Hypothalamus (tissue), 51 donors: ENCODE results near the gene SHLD3.
"Not testable (repeated sequence)": the region's sequence is repeated elsewhere in the genome, so short reads cannot be mapped to it uniquely, and the experiment has no call there.

Source experiments
- DNase-seq, 51 donors: peaks; one replicate each; lab custom pipeline; 2025; lab: John Stamatoyannopoulos, UW

Gene SHLD3

GRCh38 chr5:65676056-65676455, 51.2 kb downstream of the SHLD3 start:
- not testable (repeated sequence) for DNase-seq
